Dedifferentiated amniotic fluid mesenchymal stem cell (primary cell): ENCODE measurements around the gene LUC7L.
"Not testable (repeated sequence)": the region's sequence is repeated elsewhere in the genome, so short reads cannot be mapped to it uniquely, and the experiment has no call there.

Source experiments
- DNase-seq: peaks from one replicate; pipeline ENCODE4 v3.0.0-alpha.2; 2016; ENCODE audit errors: extremely low spot score

Gene LUC7L

GRCh38 chr16:230351-230750 is 1.1 kb upstream of the LUC7L start:
- not testable (repeated sequence) for DNase-seq

DNA sequence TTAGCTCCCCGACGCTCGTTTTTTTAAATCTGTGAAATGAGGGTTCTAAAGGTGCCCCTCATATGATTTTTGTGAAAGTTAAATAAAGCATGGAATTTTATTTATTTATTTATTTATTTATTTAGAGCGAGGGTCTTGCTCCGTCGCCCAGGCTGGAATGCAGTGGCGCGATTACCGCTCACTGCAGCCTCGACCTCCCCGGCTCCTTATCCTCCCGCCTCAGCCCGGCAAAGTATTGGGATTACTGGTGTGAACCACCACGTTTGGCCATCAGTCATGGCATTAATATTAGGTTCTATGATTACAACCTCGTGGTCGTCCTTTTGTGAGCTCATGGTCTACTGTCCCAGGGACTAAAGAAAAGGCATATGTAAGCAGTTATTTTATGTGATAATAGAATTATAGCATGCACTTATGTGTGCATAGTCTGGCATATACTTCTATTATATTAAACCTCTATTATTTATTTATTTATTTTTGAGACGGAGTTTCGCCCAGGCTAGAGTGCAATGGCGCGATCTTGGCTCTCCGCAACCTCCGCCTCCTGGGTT is 557 bp upstream of the LUC7L start:
- DNase-seq, result no peak

GRCh38 chr16:228151-228851 is 948 bp downstream of the LUC7L start:
- DNase-seq, result no peak

DNA sequence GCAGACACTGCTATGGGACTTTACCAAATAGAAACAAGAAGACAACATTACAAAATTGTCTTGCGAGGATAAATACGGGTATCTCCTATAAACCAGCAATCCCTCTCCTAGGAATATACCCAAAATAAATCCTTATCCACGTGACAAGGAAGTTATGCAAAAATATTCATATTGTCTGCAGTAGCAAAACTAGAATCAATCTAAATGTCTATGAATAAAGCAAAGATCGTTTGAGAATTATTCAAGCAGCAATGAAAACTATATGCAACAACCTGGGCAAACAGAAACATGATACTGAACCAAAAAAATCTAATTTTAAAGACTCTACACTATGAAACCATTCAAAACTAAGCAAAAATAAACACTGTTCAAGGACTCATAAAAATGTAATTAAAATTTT is 9.2 kb downstream of the LUC7L start:
- DNase-seq, result no peak

DNA sequence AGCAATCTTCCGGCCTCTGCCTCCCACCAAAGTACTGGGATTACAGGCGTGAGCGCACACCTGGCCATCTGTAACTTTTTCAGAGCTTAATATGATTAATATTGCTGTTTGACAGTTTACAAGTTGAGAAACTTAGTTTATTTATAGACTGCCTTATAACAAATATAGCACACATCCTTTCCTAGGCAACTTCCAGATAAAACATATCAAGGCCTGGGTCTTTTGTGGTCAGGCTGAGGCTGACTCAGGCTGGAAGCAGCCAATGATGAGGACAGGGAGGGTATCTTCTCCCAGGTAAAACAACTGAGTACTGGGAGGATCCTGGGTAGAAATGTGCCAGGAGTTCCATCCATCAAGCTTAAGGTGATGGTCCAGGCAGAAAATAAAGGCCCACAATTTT is 16.2 kb downstream of the LUC7L start:
- no peak for DNase-seq

- not testable (repeated sequence) for DNase-seq
Observed at GRCh38 chr16:211631-212180, 17.5 kb downstream of the LUC7L start.

DNA sequence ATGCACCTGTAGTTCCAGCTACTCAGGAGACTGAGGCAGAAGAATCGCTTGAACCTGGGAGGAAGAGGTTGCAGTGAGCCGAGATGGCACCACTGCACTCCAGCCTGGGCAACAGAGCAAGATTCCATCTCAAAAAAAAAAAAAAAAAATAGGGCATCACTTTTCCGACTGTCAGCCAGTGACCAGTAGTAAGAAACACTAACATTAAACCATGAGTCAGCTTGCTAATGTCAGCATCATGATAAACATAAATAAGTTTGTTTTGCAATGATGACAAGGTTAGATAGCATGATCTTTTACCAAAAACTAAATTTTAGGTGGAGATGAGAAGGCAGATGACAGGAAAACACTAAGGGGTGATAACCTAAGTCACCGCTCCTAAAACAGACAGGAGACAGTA is 19.9 kb downstream of the LUC7L start:
- DNase-seq, result not testable (repeated sequence)

- DNase-seq, result not testable (repeated sequence)
Observed at GRCh38 chr16:204046-204445, 25.2 kb downstream of the LUC7L start.

DNA sequence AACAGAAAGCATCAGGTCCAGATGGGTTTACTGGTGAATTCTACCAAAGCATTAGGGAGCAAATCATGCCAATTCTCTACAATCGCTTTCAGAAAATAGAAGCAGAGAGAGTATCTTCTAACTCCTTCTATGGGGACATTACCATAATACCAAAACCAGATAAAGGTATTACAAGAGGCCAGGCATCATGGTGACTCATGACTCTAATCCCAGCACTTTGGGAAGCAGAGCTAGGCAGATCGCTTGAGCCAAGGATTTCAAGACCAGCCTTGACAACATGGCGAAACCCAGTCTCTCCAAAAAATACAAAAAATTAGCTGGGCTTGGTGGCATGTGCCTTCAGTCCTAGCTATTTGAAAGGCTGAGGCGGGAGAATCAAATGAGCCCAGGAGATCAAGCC is 26.0 kb downstream of the LUC7L start:
- DNase-seq, result no peak

- DNase-seq, result no peak
Observed at GRCh38 chr16:200388-200787, 28.9 kb downstream of the LUC7L start.

DNA sequence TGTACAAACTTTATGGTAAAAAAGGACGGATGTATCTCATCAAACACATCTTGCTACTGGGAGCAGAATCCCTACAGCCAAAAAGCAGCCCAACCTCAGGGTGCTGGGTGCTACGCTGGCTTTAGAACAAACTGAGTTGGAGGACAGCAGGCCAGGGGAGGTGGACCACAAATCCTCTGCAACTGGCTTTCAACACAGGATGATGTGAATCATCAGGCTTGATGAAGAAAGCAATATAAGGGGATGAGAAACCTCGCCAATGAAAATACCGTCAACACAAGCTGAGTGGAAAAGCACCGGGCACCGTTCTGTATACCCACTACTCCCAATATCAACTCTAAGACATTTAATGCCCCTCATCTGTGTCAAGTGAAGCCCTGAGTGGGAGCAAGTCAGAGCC is 34.7 kb downstream of the LUC7L start:
- no peak for DNase-seq

- DNase-seq, result no peak
Observed at GRCh38 chr16:193441-193840, 35.8 kb downstream of the LUC7L start.

DNA sequence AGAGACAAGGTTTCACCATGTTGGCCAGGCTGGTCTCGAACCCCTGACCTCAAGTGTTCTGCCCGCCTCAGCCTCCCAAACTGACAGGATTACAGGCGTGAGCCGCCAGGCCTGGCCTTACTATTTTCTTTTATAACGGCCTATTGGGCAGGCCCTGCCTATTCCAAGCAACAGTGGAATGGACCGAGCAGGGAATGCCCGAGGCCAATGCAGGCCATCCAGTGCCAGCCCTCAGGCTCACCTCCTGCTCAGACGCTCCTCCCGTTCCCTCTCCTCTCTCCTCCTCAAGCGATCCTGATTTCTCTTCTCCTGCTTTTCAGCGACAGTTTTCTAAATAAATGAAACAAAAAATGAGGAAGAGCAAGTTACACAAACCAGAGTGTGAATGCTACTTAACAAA is 36.6 kb downstream of the LUC7L start:
- DNase-seq, result no peak

DNA sequence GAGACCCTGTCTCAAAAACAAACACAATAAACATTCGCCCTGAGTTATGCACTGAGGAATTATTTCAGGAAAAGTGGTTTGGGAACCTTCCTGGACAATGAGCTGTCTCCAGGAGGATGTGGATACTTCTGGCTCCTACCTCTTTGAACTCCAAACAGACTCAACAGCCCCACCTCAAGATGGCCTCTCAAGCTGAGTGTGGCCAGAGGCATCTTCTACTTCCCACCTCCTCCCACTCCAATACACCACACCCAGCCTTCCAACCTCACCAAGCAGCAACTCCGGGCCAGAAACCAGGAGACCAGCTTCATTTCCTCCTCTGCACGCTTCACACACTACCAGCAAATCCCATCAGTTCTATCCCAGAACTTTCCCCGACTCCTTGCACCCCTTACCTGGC is 37.4 kb downstream of the LUC7L start:
- DNase-seq, result no peak

- no peak for DNase-seq
Observed at GRCh38 chr16:189604-190186, 39.6 kb downstream of the LUC7L start.

- DNase-seq, result no peak
Observed at GRCh38 chr16:188674-189073, 40.6 kb downstream of the LUC7L start.

- DNase-seq, result no peak
Observed at GRCh38 chr16:187330-187729, 41.9 kb downstream of the LUC7L start.

DNA sequence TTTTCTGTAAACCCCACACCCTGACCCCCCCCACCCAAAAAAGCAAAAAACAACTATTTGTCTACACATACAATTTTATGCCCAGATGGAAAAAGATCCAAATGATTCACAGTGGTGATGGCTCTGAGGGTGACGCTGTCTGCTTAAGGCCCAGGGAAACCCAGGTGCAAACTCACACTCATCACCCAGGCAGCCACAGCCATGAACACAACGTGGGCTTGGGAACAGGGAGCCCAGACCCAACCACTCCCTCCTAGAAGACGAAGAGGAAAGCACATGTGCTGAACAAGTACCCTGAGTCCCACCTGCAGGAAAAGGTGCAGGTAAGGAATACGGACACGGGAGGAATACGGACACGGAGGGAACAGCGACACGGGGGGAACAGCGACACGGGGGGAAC is 43.6 kb downstream of the LUC7L start:
- DNase-seq, result no peak

- no peak for DNase-seq
Observed at GRCh38 chr16:185213-185612, 44.0 kb downstream of the LUC7L start.

DNA sequence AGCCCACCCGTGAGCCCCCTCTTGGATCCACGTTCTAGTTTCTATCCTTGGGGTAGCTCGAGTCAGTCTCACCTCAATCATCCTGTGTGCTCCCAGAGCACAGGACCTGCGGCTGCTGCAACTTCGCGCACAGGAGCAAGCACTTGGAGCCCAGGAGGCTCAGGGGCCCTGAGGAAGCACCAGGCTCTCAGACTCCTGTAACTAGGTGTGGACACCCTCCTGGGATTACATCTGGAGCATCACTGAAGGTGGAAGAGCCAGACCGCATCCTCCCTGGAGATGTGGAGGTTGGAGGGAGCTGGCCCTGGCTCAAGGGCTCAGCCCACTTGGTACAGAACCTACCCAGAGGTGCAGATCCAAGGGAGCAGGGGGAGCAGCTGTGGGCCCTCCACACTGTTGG is 46.2 kb downstream of the LUC7L start:
- no peak for DNase-seq

DNA sequence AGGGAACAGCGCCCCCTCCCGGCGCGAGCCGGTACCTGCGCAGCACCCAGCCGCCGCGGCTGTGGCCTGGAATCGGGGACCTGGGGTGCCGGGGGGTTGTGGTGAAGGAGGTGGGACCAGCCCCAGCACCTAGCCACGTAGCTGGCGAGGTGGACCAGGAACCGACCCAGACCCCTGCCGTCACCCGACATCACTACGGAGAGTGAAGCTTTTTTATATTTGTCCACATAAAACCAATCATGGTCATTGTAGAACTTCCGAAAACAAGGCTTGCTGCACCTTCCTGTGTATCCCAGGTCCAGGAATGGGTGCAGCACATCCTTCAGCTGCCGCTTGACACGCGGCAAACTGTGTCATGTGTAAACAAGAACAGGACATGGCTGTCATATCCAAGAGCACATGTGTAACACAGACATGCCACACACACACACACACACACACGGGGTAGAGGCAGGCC is 47.7 kb downstream of the LUC7L start:
- no peak for DNase-seq

DNA sequence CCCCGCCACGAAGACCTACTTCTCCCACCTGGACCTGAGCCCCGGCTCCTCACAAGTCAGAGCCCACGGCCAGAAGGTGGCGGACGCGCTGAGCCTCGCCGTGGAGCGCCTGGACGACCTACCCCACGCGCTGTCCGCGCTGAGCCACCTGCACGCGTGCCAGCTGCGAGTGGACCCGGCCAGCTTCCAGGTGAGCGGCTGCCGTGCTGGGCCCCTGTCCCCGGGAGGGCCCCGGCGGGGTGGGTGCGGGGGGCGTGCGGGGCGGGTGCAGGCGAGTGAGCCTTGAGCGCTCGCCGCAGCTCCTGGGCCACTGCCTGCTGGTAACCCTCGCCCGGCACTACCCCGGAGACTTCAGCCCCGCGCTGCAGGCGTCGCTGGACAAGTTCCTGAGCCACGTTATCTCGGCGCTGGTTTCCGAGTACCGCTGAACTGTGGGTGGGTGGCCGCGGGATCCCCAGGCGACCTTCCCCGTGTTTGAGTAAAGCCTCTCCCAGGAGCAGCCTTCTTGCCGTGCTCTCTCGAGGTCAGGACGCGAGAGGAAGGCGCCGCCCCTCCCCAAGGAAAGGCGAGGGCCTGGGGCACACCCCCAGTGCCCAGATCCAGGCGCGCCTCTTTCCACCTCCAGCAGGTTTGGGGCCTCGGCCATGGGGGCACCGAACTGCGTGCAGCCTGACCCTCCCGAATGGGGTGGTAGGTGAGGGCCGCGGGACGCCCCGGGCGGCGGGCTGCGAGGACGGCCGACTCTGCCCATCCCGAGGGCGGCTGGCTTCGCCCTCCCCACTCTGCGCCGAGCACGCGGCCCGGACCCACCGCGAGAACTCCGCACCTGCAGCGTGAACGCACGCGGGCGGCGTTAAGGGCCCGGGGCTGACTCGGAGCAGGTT is 48.3 kb downstream of the LUC7L start:
- DNase-seq, result peak; percentile 33
